ENCODE measurements around the gene BTN3A1. TPM values are rescaled to one million over a fixed set of nuclear protein-coding genes. Genes with fewer than 3 reads are reported as not detected.

Gene BTN3A1
- total and polyA plus RNA-seq, 10 of the 15 experiments (the other 5 are each of a cell fraction or from before 2014, with no cell fraction given): 5.6 to 60.1 (median 16.1) TPM

- no peak for TF ChIP-seq POLR2AphosphoS5 (IDR thresholded peaks at IDR 0.05; ENCODE audit: low read length)
Measured at GRCh38 chr6:26358511-26358981, 43.5 kb upstream of the BTN3A1 start (continued).

DNA sequence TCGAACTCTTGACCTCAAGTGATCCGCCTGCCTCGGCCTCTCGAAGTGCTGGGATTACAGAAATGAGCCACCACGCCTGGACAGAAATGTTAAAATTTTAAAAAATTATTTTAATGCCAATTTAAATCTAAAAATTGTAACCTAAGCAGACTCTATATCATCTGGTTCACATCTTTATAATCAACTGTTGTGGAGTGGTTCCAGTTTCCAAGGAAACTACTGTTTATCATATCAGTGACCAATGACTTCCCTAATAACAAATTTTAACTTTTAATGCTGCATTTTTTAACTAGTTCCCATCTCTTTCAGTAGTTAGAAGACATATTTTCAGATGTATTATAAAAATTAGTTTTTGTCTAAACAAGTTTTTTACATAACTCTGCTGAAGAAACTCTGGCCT lies 42.3 kb upstream of the BTN3A1 start:
- no peak for DNase-seq (ENCODE audit: low read depth, low spot score)
- H3K36me3 ChIP-seq (ENCODE audit: control insufficient read depth in 2 of 2, insufficient read depth in 2 of 2, low read length in 1 of 2): no peaks in the 10 kb centered on the region
- no peak overlapping the region for H2AFZ ChIP-seq (ENCODE audit: control insufficient read depth, low read depth, low read length)
- H3K4me1 ChIP-seq (ENCODE audit: control insufficient read depth, insufficient read depth, low read length): peaks cover 30% of the 10 kb centered on the region
- H3K79me2 ChIP-seq (ENCODE audit: control insufficient read depth, insufficient read depth, low read length): no peaks in the 10 kb centered on the region
- H4K20me1 ChIP-seq (ENCODE audit: control insufficient read depth, insufficient read depth): no peaks in the 10 kb centered on the region
- no peak for FAIRE-seq
- intact Hi-C loops (cut with micrococcal nuclease; ENCODE audit: unreplicated experiment) (loop anchor here (5.0 kb wide), 1 partner anchor 88 kb away; no protein-coding TSS in a partner anchor), in situ Hi-C loops (cut with MboI) (no loop called here)
- ChIA-PET POLR2A (interaction anchor here (0.6 to 0.8 kb wide), 2 partner anchors 10 to 86 kb away, joined by 3 read pairs; no protein-coding TSS in a partner anchor), CTCF (interaction anchor here (1.5 kb wide), 1 partner anchor 11 kb away, joined by 4 read pairs; no protein-coding TSS in a partner anchor), RAD21 (ENCODE audit: unreplicated experiment) (interaction anchor here (1.9 kb wide), 1 partner anchor 17 kb away, joined by 5 read pairs; no protein-coding TSS in a partner anchor), SMC1A (ENCODE audit: uncharacterized antibody, unreplicated experiment) (no interaction called here)
- no TSS peak for BruUV-seq (replicated peaks)
- H3K27ac ChIP-seq (ENCODE audit: control insufficient read depth, insufficient read depth): no peak overlapping the region
- H3K4me2 ChIP-seq (ENCODE audit: control insufficient read depth, insufficient read depth): no peak overlapping the region
- no peak for TF ChIP-seq CEBPB (IDR thresholded peaks at IDR 0.05; ENCODE audit: borderline replicate concordance in 1 of 2, low read depth in 2 of 2, low read length in 2 of 2)
- no peak for TF ChIP-seq ZNF24 (IDR thresholded peaks at IDR 0.05)
- no peak for TF ChIP-seq POLR2A (IDR thresholded peaks at IDR 0.05; ENCODE audit: low read depth, low read length)
- no peak overlapping the region for H3K4me3 ChIP-seq
- no peaks in the 10 kb centered on the region for H3K9me3 ChIP-seq (replicated peaks; ENCODE audit: control insufficient read depth, insufficient read depth, low read length)
- ATAC-seq: no peak
- 76% methylated on average over 5 of the region's 5 CpGs for WGBS (ENCODE audit: insufficient coverage, insufficient replicate concordance, low lambda C conversion rate, missing lambda C conversion rate)
- no peak overlapping the region for H3K9ac ChIP-seq (ENCODE audit: control insufficient read depth, insufficient read depth, low read length)
- H3K27me3 ChIP-seq (replicated peaks in 1 of 2; ENCODE audit: control insufficient read depth in 2 of 2, insufficient read depth in 2 of 2, low read length in 1 of 2): no peaks in the 10 kb centered on the region
